Smooth muscle cell (in vitro differentiated cells): ENCODE results near the gene TNFRSF8. TPM values are rescaled to one million over a fixed set of nuclear protein-coding genes. Genes with fewer than 3 reads are reported as not detected.

Experiments used
- DNase-seq: peaks from one replicate; lab custom pipeline; 2025; ENCODE audit not compliant: unreplicated experiment; lab: John Stamatoyannopoulos, UW
- H2AFZ ChIP-seq: fragments of 200-600 bp; sonication (generic); 2 replicates; pipeline ENCODE4 v1.6.0; 2016; ENCODE audit warnings: antibody characterized with exemption, low read depth, mild to moderate bottlenecking
- H3F3A ChIP-seq: fragments of 200-600 bp; sonication (generic); 2 replicates; pipeline ENCODE4 v1.6.0; 2017; ENCODE audit warnings: antibody characterized with exemption, low read depth
- H3K27ac ChIP-seq: fragments of 200-600 bp; sonication (generic); 2 replicates; pipeline ENCODE4 v1.5.1; 2016; ENCODE audit warnings: low read depth, mild to moderate bottlenecking
- H3K27me3 ChIP-seq: fragments of 200-600 bp; sonication (generic); 2 replicates; pipeline ENCODE4 v1.6.1; 2016; ENCODE audit warnings: low read depth, mild to moderate bottlenecking
- H3K36me3 ChIP-seq: fragments of 200-600 bp; sonication (generic); 2 replicates; pipeline ENCODE4 v1.5.1; 2016; ENCODE audit warnings: low read depth
- H3K4me1 ChIP-seq: fragments of 200-600 bp; sonication (generic); 2 replicates; pipeline ENCODE4 v1.5.1; 2016; ENCODE audit warnings: low read depth
- H3K4me2 ChIP-seq: fragments of 200-600 bp; sonication (generic); 2 replicates; pipeline ENCODE4 v1.6.0; 2016; ENCODE audit warnings: mild to moderate bottlenecking
- H3K4me3 ChIP-seq: fragments of 200-600 bp; sonication (generic); 2 replicates; pipeline ENCODE4 v1.5.1; 2016; ENCODE audit warnings: mild to moderate bottlenecking
- H3K79me2 ChIP-seq: fragments of 200-600 bp; sonication (generic); 2 replicates; pipeline ENCODE4 v1.6.0; 2016; ENCODE audit warnings: low read depth, mild to moderate bottlenecking
- H3K9ac ChIP-seq: fragments of 200-600 bp; sonication (generic); 2 replicates; pipeline ENCODE4 v1.6.0; 2016; ENCODE audit warnings: low read depth
- H3K9me3 ChIP-seq: fragments of 200-600 bp; sonication (generic); replicated peaks from 2 replicates; pipeline ENCODE4 v1.5.1; 2016; ENCODE audit warnings: low read depth
- H4K20me1 ChIP-seq: fragments of 200-600 bp; sonication (generic); 2 replicates; pipeline ENCODE4 v1.6.0; 2016; ENCODE audit warnings: low read depth
- WGBS: methylation state at CpG from one replicate; pipeline ENCODE4 v1.1.7; 2016; ENCODE audit warnings: low lambda C conversion rate; 5-methylcytosine and 5-hydroxymethylcytosine counted together
- polyA plus RNA-seq: library from polyadenylated mRNA; unstranded; fragments of >200 nt; fragmentation: Nextera tagmentation; extraction: Ambion mirVana; gene quantifications from 2 replicates; pipeline ENCODE4 v1.2.1, GENCODE V29; 2016
- total RNA-seq: library from RNA; depleted of rRNA; stranded (reverse); fragments of >200 nt; gene quantifications from 2 replicates; pipeline ENCODE4 v1.2.3, GENCODE V29; 2014
- TF ChIP-seq, protein P1 (sequence below): fragments of 200-600 bp; sonication (generic); IDR thresholded peaks from 2 replicates; pipeline ENCODE4 v1.5.1; 2017; ENCODE audit warnings: borderline replicate concordance, mild to moderate bottlenecking, antibody characterized with exemption; ENCODE audit not compliant: insufficient read depth, poor library complexity, severe bottlenecking

The TNFRSF8 gene
- total and polyA plus RNA-seq, 2 experiments from 2014 or later = 0.54 to 1.3 TPM

GRCh38 chr1:12091191-12091590 is 28.1 kb downstream of the TNFRSF8 start:
- Histone ChIP-seq H3K9ac (no peak overlapping the region), H3K36me3 (no peaks in the 10 kb centered on the region), H3K4me1 (no peaks in the 10 kb centered on the region), H3K27me3 (no peaks in the 10 kb centered on the region), H3K4me3 (no peak overlapping the region), H3K27ac (no peak overlapping the region), H2AFZ (no peak overlapping the region), H3F3A (no peaks in the 10 kb centered on the region), H4K20me1 (no peaks in the 10 kb centered on the region), H3K4me2 (no peak overlapping the region), H3K79me2 (no peaks in the 10 kb centered on the region), H3K9me3 (no peaks in the 10 kb centered on the region)
- TF ChIP-seq, protein P1, sequence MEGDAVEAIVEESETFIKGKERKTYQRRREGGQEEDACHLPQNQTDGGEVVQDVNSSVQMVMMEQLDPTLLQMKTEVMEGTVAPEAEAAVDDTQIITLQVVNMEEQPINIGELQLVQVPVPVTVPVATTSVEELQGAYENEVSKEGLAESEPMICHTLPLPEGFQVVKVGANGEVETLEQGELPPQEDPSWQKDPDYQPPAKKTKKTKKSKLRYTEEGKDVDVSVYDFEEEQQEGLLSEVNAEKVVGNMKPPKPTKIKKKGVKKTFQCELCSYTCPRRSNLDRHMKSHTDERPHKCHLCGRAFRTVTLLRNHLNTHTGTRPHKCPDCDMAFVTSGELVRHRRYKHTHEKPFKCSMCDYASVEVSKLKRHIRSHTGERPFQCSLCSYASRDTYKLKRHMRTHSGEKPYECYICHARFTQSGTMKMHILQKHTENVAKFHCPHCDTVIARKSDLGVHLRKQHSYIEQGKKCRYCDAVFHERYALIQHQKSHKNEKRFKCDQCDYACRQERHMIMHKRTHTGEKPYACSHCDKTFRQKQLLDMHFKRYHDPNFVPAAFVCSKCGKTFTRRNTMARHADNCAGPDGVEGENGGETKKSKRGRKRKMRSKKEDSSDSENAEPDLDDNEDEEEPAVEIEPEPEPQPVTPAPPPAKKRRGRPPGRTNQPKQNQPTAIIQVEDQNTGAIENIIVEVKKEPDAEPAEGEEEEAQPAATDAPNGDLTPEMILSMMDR = no peak
- 85% methylated on average over 1 of the region's 1 CpG for WGBS
- DNase-seq = no peak

GRCh38 chr1:12094180-12094579 is 31.1 kb downstream of the TNFRSF8 start:
- H2AFZ ChIP-seq = no peak overlapping the region
- no peaks in the 10 kb centered on the region for H3K9me3 ChIP-seq
- H4K20me1 ChIP-seq = no peaks in the 10 kb centered on the region
- no peaks in the 10 kb centered on the region for H3F3A ChIP-seq
- TF ChIP-seq, protein P1 = no peak
- no peaks in the 10 kb centered on the region for H3K36me3 ChIP-seq
- no peak overlapping the region for H3K4me3 ChIP-seq
- WGBS = 80% methylated on average over 3 of the region's 3 CpGs
- no peak overlapping the region for H3K4me2 ChIP-seq
- no peaks in the 10 kb centered on the region for H3K27me3 ChIP-seq
- no peaks in the 10 kb centered on the region for H3K4me1 ChIP-seq
- H3K27ac ChIP-seq = no peak overlapping the region
- H3K9ac ChIP-seq = no peak overlapping the region
- no peaks in the 10 kb centered on the region for H3K79me2 ChIP-seq
- DNase-seq = no peak

DNA sequence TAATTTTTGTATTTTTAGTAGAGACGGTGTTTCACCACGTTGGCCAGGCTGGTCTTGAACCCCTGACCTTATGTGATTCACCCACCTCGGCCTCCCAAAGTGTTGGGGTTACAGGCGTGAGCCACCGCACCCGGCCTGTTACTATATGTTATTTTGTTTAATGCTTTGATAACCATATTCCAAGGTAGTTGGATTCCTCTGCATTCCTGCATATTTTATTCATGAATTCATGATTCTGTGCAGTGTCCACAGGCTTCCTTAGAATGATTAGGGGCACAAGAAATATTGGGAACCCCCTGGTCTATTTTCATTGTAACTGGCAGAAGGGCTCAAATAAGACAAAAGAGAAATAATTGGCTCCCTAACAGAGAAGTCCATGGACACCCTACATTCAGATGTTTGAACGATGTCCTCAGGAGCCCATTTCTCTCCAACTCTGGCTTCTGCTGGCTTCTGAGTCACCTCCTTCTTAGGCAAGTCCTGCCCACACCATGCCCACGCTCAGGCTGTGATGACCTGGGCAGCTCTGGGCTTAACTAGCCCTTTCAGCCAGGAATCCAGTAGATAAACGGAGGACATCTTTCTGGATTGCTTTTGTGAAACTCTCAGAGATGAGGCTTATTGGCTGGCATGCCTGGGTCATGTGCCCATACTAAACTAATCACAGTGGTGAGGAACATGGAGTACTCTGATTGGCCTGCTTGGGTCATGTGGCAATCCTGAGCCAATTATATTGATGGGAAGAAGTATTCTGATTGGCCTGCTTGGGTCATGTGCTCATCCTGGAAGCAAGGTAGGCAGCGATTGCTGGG is 32.6 kb downstream of the TNFRSF8 start:
- DNase-seq = no peak
- no peaks in the 10 kb centered on the region for H3K9me3 ChIP-seq
- no peak overlapping the region for H3K4me3 ChIP-seq
- H3K9ac ChIP-seq = no peak overlapping the region
- H3K36me3 ChIP-seq = no peaks in the 10 kb centered on the region
- H3K4me2 ChIP-seq = no peak overlapping the region
- no peaks in the 10 kb centered on the region for H3K4me1 ChIP-seq
- WGBS = 79% methylated on average over 10 of the region's 10 CpGs
- H3K27me3 ChIP-seq = no peaks in the 10 kb centered on the region
- H3K79me2 ChIP-seq = no peaks in the 10 kb centered on the region
- TF ChIP-seq, protein P1 = no peak
- H4K20me1 ChIP-seq = no peaks in the 10 kb centered on the region
- H3F3A ChIP-seq = no peaks in the 10 kb centered on the region
- peak overlapping the region; percentile 54 for H2AFZ ChIP-seq
- peak overlapping the region; percentile 19 for H3K27ac ChIP-seq

DNA sequence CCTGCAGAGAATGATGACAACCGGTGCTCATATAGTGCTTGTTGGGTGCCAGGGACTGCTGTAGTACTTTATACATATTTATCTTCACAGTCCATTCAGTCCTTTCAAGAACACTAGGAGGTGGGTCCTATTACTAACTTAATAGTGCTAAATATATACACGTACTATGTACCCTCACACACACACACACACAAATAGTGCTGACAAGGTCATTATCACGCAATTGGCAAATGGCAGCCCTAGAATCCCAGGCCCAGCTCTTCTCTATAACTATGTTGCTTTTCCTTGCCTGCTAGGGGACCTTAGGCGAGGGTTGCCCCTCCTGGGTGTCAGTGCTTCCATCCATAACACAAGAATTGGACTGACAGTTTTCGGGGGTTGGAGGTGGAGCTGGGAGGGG is 33.5 kb downstream of the TNFRSF8 start:
- WGBS = 80% methylated on average over 5 of the region's 5 CpGs
- H3K9me3 ChIP-seq = no peaks in the 10 kb centered on the region
- H3K79me2 ChIP-seq = no peaks in the 10 kb centered on the region
- no peaks in the 10 kb centered on the region for H4K20me1 ChIP-seq
- DNase-seq = no peak
- no peaks in the 10 kb centered on the region for H3K27me3 ChIP-seq
- no peak overlapping the region for H3K9ac ChIP-seq
- TF ChIP-seq, protein P1 = no peak
- H3K4me1 ChIP-seq = no peaks in the 10 kb centered on the region
- H3K36me3 ChIP-seq = no peaks in the 10 kb centered on the region
- H3K27ac ChIP-seq = peak overlapping the region; percentile 80
- H3K4me2 ChIP-seq = peak overlapping the region; percentile 46
- no peaks in the 10 kb centered on the region for H3F3A ChIP-seq
- no peak overlapping the region for H3K4me3 ChIP-seq
- no peak overlapping the region for H2AFZ ChIP-seq
